Measurements from ENCODE around the gene XYLT1.

The XYLT1 gene

DNA sequence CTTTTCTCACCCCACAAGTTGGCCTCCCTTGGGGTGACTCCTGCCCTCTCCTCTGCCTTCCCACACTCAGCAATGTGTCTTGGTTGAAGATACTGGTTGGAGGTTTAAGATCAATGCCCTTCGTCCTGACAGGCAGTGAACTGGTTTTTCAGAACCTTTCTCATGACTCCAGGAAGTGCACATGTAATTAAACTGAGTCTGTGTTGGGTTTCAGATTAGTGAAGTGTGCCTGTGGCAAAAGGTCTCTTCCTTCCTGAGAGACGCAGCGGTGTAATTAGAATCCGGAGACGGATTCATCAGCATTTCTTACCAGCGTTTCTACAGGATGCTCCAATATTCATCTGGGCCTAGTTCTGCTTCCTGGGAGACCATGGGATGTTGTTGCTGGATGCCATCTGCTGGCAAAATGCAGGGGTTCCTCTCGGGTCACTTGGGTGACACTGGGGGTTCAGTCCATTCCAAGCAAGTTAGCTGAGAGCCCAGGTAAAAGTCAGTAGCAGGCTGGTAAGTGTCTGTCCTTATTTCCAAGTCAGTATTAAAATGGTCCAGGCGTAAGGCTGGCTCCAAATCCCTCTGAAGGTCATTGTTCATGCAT lies 233.3 kb downstream of the XYLT1 start:
- no peaks in the 10 kb centered on the region for H3K27me3 ChIP-seq (ENCODE audit: insufficient read depth, low read depth)
- TF ChIP-seq, protein P1, sequence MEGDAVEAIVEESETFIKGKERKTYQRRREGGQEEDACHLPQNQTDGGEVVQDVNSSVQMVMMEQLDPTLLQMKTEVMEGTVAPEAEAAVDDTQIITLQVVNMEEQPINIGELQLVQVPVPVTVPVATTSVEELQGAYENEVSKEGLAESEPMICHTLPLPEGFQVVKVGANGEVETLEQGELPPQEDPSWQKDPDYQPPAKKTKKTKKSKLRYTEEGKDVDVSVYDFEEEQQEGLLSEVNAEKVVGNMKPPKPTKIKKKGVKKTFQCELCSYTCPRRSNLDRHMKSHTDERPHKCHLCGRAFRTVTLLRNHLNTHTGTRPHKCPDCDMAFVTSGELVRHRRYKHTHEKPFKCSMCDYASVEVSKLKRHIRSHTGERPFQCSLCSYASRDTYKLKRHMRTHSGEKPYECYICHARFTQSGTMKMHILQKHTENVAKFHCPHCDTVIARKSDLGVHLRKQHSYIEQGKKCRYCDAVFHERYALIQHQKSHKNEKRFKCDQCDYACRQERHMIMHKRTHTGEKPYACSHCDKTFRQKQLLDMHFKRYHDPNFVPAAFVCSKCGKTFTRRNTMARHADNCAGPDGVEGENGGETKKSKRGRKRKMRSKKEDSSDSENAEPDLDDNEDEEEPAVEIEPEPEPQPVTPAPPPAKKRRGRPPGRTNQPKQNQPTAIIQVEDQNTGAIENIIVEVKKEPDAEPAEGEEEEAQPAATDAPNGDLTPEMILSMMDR (conservative IDR thresholded peaks at IDR 0.05; ENCODE audit: low read depth, low read length) = no peak
- peak overlapping the region; percentile 29; the same call in 1 of the 2 replicates for H3K4me2 ChIP-seq
- H3K79me2 ChIP-seq (ENCODE audit: insufficient read depth, low read depth) = no peaks in the 10 kb centered on the region
- peaks cover 26% of the 10 kb centered on the region for H3K4me1 ChIP-seq (ENCODE audit: low read depth, poor library complexity, severe bottlenecking)
- H3K4me3 ChIP-seq (IDR thresholded peaks at IDR 0.05; ENCODE audit: insufficient read depth, low read depth, low read length) = no peak overlapping the region
- no peak overlapping the region for H3K27ac ChIP-seq
- H3K9ac ChIP-seq = no peak overlapping the region
- H2AFZ ChIP-seq (ENCODE audit: low read depth) = no peak overlapping the region
- no peaks in the 10 kb centered on the region for H3K36me3 ChIP-seq (ENCODE audit: insufficient read depth)
- no peaks in the 10 kb centered on the region; the same call in 1 of the 2 replicates for H4K20me1 ChIP-seq (ENCODE audit: insufficient read depth)

DNA sequence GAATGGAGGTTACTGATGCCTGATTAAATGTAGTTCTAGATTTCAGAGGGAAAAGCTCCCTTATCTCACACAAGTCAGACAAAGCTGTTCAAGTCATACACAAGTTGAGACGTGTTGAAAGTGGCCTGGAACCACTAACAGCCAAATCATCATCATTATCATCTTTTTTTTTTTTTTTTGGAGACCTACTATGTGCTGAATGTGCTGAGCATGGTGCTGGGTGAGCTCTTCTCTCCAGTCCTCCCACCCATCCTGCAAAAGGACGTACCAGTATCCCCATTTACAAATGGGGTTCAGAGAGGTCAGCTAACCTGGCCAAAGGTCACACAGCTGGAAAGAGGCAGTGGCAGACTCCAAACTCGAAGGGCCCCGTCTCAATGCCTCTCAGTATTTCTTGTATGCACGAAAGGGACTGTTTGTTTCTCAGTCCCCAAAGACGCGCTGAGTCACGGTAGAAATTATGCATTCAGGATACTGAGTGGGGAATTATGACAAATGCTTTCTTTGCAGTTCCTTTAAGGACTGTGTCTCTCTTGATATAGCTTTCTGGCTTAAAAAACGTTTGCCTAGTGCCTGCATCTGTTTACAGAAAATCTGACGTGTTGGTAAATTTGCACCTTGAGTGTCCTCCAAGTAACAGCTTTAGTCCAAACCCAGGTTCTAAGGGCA lies 235.5 kb downstream of the XYLT1 start:
- Histone ChIP-seq H3K79me2 (ENCODE audit: insufficient read depth, low read depth) (no peaks in the 10 kb centered on the region), H3K4me1 (ENCODE audit: low read depth, poor library complexity, severe bottlenecking) (peaks cover 26% of the 10 kb centered on the region), H4K20me1 (ENCODE audit: insufficient read depth) (no peaks in the 10 kb centered on the region; the same call in 1 of the 2 replicates), H2AFZ (ENCODE audit: low read depth) (no peak overlapping the region), H3K27ac (no peak overlapping the region), H3K9ac (no peak overlapping the region), H3K36me3 (ENCODE audit: insufficient read depth) (no peaks in the 10 kb centered on the region), H3K4me3 (IDR thresholded peaks at IDR 0.05; ENCODE audit: insufficient read depth, low read depth, low read length) (no peak overlapping the region), H3K4me2 (no peak overlapping the region), H3K27me3 (ENCODE audit: insufficient read depth, low read depth) (no peaks in the 10 kb centered on the region)
- TF ChIP-seq, protein P1 (conservative IDR thresholded peaks at IDR 0.05; ENCODE audit: low read depth, low read length) = no peak

DNA sequence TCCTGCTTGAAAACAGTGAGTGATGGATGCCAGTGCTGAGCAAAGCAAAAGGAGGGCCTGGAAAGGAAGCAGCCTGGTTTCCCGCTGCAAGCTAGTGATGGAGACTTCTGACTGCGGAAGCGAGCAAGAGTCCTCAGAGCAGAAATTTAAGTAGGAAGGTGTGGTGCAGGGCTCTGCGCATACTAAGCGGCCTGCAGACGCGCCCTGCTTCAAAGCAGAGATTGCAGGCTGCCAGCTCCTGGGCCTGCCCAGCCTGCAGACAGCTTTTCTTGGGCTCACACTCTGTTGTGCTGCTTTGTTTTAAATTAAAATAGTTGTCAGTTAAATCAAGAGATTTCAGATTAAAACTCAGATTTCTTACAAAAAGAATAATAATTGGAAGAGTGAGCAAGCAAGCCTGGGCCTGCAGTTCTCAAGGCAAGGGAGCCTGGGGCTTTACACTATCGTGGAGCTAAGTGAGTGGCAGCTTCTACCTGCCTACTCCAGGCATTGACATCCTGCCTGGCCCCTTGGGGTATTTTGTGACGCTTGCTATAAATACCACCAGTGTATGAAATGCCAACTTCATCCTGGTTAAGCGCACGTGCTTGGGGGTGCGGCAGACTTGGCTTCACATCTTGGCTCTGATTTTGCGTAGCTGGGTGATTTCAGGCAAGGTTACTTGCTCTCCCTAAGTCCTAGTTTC lies 237.3 kb downstream of the XYLT1 start:
- no peak overlapping the region for H3K4me3 ChIP-seq (IDR thresholded peaks at IDR 0.05; ENCODE audit: insufficient read depth, low read depth, low read length)
- H2AFZ ChIP-seq (ENCODE audit: low read depth) = no peak overlapping the region
- H3K27me3 ChIP-seq (ENCODE audit: insufficient read depth, low read depth) = no peaks in the 10 kb centered on the region
- H3K4me2 ChIP-seq = no peak overlapping the region
- no peak overlapping the region for H3K9ac ChIP-seq
- no peaks in the 10 kb centered on the region for H3K79me2 ChIP-seq (ENCODE audit: insufficient read depth, low read depth)
- peaks cover 23% of the 10 kb centered on the region for H3K4me1 ChIP-seq (ENCODE audit: low read depth, poor library complexity, severe bottlenecking)
- no peaks in the 10 kb centered on the region for H3K36me3 ChIP-seq (ENCODE audit: insufficient read depth)
- no peaks in the 10 kb centered on the region; the same call in 1 of the 2 replicates for H4K20me1 ChIP-seq (ENCODE audit: insufficient read depth)
- H3K27ac ChIP-seq = no peak overlapping the region
- TF ChIP-seq, protein P1 (conservative IDR thresholded peaks at IDR 0.05; ENCODE audit: low read depth, low read length) = no peak

DNA sequence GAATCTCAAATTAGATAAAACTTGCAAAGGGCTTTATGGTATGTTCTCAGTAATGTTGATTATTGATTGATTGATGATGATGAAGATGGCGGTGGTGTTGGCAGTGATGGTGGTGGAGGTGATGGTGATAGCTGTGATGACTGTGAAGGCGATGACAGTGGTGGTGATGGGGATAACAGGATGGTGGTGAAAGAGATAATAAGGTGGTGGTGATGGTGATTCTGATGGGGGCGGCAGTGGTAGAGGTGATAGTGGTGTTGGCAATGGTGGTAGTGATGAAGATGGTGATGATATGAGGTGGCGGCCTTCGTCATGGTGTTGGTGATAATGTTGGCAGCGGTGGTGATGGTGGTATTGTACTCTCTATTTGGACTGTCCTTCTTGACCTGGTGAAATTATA lies 238.3 kb downstream of the XYLT1 start:
- H3K27me3 ChIP-seq (ENCODE audit: insufficient read depth, low read depth) = no peaks in the 10 kb centered on the region
- H4K20me1 ChIP-seq (ENCODE audit: insufficient read depth) = no peaks in the 10 kb centered on the region; the same call in 1 of the 2 replicates
- no peak overlapping the region for H3K4me2 ChIP-seq
- H3K79me2 ChIP-seq (ENCODE audit: insufficient read depth, low read depth) = no peaks in the 10 kb centered on the region
- no peak overlapping the region for H3K9ac ChIP-seq
- H2AFZ ChIP-seq (ENCODE audit: low read depth) = no peak overlapping the region
- H3K4me3 ChIP-seq (IDR thresholded peaks at IDR 0.05; ENCODE audit: insufficient read depth, low read depth, low read length) = no peak overlapping the region
- TF ChIP-seq, protein P1 (conservative IDR thresholded peaks at IDR 0.05; ENCODE audit: low read depth, low read length) = no peak
- peaks cover 23% of the 10 kb centered on the region for H3K4me1 ChIP-seq (ENCODE audit: low read depth, poor library complexity, severe bottlenecking)
- no peaks in the 10 kb centered on the region for H3K36me3 ChIP-seq (ENCODE audit: insufficient read depth)
- H3K27ac ChIP-seq = no peak overlapping the region
